Measurements from ENCODE around the gene MEDAG.

GRCh38 chr13:30874111-30874510 lies 32.0 kb upstream of the MEDAG start:
- TF ChIP-seq CTCF (IDR thresholded peaks at IDR 0.05) (no peak), POLR2AphosphoS5 (IDR thresholded peaks at IDR 0.05) (no peak), EP300 (IDR thresholded peaks at IDR 0.05) (no peak)
